Measurements from ENCODE around the gene SLC35F3.

DNA sequence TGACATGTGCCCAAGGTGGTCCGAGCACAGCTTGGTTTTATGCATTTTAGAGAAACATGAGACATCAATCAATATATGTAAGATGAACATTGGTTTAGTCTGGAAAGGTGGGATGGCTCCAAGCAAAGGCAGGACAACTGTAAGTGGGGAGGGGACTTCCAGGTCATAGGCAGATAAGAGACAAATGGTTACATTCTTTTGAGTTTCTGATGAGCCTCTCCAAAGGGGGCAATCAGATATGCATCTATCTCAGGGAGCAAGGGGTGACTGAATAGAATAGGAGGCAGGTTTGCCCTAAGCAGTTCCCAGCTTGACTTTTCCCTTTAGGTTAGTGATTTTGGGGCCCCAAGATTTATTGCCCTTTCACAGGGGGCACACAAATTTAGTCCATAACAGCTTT is 374.5 kb downstream of the SLC35F3 start:
- no peak for TF ChIP-seq EZH2phosphoT487 (conservative IDR thresholded peaks at IDR 0.05; ENCODE audit: low read length)
- TF ChIP-seq, protein P1, sequence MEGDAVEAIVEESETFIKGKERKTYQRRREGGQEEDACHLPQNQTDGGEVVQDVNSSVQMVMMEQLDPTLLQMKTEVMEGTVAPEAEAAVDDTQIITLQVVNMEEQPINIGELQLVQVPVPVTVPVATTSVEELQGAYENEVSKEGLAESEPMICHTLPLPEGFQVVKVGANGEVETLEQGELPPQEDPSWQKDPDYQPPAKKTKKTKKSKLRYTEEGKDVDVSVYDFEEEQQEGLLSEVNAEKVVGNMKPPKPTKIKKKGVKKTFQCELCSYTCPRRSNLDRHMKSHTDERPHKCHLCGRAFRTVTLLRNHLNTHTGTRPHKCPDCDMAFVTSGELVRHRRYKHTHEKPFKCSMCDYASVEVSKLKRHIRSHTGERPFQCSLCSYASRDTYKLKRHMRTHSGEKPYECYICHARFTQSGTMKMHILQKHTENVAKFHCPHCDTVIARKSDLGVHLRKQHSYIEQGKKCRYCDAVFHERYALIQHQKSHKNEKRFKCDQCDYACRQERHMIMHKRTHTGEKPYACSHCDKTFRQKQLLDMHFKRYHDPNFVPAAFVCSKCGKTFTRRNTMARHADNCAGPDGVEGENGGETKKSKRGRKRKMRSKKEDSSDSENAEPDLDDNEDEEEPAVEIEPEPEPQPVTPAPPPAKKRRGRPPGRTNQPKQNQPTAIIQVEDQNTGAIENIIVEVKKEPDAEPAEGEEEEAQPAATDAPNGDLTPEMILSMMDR (IDR thresholded peaks at IDR 0.05; ENCODE audit: insufficient read depth, low read length, poor library complexity, severe bottlenecking): no peak
